ENCODE results near the gene ABCC4.
"Not testable (repeated sequence)": the region's sequence is repeated elsewhere in the genome, so short reads cannot be mapped to it uniquely, and the experiment has no call there.

- not testable (repeated sequence) for TF ChIP-seq POLR2A, CTCF (IDR thresholded peaks at IDR 0.05)
Observed at GRCh38 chr13:95167003-95167402, 134.2 kb downstream of the ABCC4 start.

Measured in stomach (tissue), 4 donors.